ENCODE results near the gene MAGI3. TPM values are rescaled to one million over a fixed set of nuclear protein-coding genes. Genes with fewer than 3 reads are reported as not detected.

Gene MAGI3
- total RNA-seq, 1 donor: 7.2 TPM

DNA sequence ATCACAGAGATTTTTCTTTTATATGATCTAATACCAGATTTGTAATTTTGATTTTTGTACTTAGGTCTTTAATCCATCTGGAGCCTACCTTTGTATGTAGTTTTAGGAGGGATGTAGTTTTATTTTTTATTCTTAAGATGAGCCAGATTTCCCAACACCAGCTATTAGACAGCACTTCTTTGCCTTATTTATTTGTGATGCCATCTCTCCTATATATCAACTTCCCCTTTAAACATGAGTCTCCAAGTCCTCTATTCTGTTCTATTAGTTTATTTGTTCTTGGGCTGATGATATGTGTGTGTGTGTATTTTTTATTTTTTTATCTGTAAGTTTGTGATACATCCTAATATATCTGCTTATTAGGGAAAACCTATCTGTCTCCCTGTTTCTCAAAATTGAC, 274.8 kb downstream of the MAGI3 start:
- Histone ChIP-seq H3K4me3 (ENCODE audit: insufficient read depth, low read length) (no peak overlapping the region), H3K4me1 (ENCODE audit: insufficient read depth, low read length) (peaks cover 7% of the 10 kb centered on the region), H3K36me3 (ENCODE audit: insufficient read depth, low read length) (no peaks in the 10 kb centered on the region), H3K9me3 (ENCODE audit: low read depth, low read length) (no peaks in the 10 kb centered on the region), H3K79me2 (ENCODE audit: insufficient read depth, low read length) (no peaks in the 10 kb centered on the region), H3K4me2 (ENCODE audit: insufficient read depth, low read length) (no peak overlapping the region), H3K27me3 (ENCODE audit: insufficient read depth, low read length) (no peaks in the 10 kb centered on the region), H2AFZ (ENCODE audit: low read length) (no peak overlapping the region), H4K20me1 (ENCODE audit: insufficient read depth, low read length) (no peaks in the 10 kb centered on the region), H3K27ac (ENCODE audit: low read depth, low read length) (no peak overlapping the region)
- TF ChIP-seq, protein P1, sequence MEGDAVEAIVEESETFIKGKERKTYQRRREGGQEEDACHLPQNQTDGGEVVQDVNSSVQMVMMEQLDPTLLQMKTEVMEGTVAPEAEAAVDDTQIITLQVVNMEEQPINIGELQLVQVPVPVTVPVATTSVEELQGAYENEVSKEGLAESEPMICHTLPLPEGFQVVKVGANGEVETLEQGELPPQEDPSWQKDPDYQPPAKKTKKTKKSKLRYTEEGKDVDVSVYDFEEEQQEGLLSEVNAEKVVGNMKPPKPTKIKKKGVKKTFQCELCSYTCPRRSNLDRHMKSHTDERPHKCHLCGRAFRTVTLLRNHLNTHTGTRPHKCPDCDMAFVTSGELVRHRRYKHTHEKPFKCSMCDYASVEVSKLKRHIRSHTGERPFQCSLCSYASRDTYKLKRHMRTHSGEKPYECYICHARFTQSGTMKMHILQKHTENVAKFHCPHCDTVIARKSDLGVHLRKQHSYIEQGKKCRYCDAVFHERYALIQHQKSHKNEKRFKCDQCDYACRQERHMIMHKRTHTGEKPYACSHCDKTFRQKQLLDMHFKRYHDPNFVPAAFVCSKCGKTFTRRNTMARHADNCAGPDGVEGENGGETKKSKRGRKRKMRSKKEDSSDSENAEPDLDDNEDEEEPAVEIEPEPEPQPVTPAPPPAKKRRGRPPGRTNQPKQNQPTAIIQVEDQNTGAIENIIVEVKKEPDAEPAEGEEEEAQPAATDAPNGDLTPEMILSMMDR (IDR thresholded peaks at IDR 0.05; ENCODE audit: extremely low read depth, low read depth, low read length): no peak
- no peak for DNase-seq (ENCODE audit: insufficient read length, low spot score, missing footprints)

DNA sequence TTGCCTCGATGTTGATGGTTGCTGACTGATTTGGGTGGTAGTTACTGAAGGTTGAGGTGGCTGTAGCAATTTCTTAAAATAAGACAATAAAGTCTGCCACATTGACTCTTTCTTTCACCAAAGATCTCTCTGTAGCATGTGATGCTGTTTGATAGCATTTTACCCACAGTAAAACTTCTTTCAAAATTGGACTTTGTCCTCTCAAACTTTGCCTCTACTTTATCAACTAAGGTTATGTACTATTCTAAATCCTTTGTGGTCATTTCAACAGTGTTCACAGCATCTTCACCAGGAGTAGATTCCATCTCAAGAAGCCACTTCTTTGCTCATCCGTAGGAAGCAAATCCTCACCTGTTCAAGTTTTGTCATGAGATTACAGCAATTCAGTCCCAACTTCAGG, 275.8 kb downstream of the MAGI3 start:
- Histone ChIP-seq H3K4me1 (ENCODE audit: insufficient read depth, low read length) (peaks cover 7% of the 10 kb centered on the region), H3K27ac (ENCODE audit: low read depth, low read length) (no peak overlapping the region), H4K20me1 (ENCODE audit: insufficient read depth, low read length) (no peaks in the 10 kb centered on the region), H3K27me3 (ENCODE audit: insufficient read depth, low read length) (no peaks in the 10 kb centered on the region), H3K4me2 (ENCODE audit: insufficient read depth, low read length) (no peak overlapping the region), H3K79me2 (ENCODE audit: insufficient read depth, low read length) (no peaks in the 10 kb centered on the region), H3K9me3 (ENCODE audit: low read depth, low read length) (no peaks in the 10 kb centered on the region), H2AFZ (ENCODE audit: low read length) (no peak overlapping the region), H3K4me3 (ENCODE audit: insufficient read depth, low read length) (no peak overlapping the region), H3K36me3 (ENCODE audit: insufficient read depth, low read length) (no peaks in the 10 kb centered on the region)
- DNase-seq (ENCODE audit: insufficient read length, low spot score, missing footprints): no peak
- TF ChIP-seq, protein P1 (IDR thresholded peaks at IDR 0.05; ENCODE audit: extremely low read depth, low read depth, low read length): no peak

DNA sequence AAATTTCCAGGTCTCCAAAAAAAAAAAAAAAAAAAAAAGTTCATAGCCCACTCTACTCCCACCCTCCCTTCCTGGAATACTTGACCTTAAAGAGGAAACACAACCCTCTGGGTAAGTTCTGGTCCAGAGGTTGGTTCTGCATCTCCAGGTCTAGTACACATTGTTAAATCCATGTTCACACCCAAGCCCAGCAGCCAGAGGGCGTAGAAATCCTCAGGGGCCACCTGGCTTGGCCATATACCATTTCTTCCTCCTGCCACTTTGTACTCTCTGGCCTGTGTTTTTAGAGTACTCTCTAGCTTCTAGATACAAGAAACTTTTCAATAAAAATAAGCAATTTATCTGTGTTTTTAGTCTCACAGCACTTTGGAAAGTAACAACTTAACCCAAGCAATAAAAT, 279.7 kb downstream of the MAGI3 start:
- H3K27ac ChIP-seq (ENCODE audit: low read depth, low read length): no peak overlapping the region
- H3K4me2 ChIP-seq (ENCODE audit: insufficient read depth, low read length): no peak overlapping the region
- no peaks in the 10 kb centered on the region for H4K20me1 ChIP-seq (ENCODE audit: insufficient read depth, low read length)
- TF ChIP-seq, protein P1 (IDR thresholded peaks at IDR 0.05; ENCODE audit: extremely low read depth, low read depth, low read length): no peak
- peaks cover 7% of the 10 kb centered on the region for H3K4me1 ChIP-seq (ENCODE audit: insufficient read depth, low read length)
- no peaks in the 10 kb centered on the region for H3K9me3 ChIP-seq (ENCODE audit: low read depth, low read length)
- no peak for DNase-seq (ENCODE audit: insufficient read length, low spot score, missing footprints)
- no peaks in the 10 kb centered on the region for H3K79me2 ChIP-seq (ENCODE audit: insufficient read depth, low read length)
- no peaks in the 10 kb centered on the region for H3K36me3 ChIP-seq (ENCODE audit: insufficient read depth, low read length)
- H3K4me3 ChIP-seq (ENCODE audit: insufficient read depth, low read length): no peak overlapping the region
- H3K27me3 ChIP-seq (ENCODE audit: insufficient read depth, low read length): no peaks in the 10 kb centered on the region
- no peak overlapping the region for H2AFZ ChIP-seq (ENCODE audit: low read length)

DNA sequence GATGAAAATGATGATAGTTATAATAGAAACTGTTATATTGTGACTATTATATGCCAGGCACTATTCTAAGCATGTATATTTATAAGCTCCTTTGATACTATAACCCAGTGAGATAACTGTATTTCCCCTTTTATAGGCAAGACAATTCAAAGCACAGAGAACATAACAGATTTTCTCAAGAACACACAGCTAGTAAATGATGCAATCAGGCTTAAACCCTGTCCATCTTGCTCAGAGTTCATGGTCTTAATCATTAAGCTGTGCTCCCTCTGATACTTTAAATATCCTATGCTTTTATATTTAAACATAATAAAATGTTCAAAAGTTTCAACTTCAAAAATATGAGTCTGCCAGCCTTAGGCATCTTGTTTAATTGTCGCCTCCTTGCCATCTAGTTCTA, 280.3 kb downstream of the MAGI3 start:
- Histone ChIP-seq H3K36me3 (ENCODE audit: insufficient read depth, low read length) (no peaks in the 10 kb centered on the region), H2AFZ (ENCODE audit: low read length) (no peak overlapping the region), H3K4me3 (ENCODE audit: insufficient read depth, low read length) (no peak overlapping the region), H3K4me2 (ENCODE audit: insufficient read depth, low read length) (no peak overlapping the region), H3K9me3 (ENCODE audit: low read depth, low read length) (no peaks in the 10 kb centered on the region), H3K4me1 (ENCODE audit: insufficient read depth, low read length) (peaks cover 9% of the 10 kb centered on the region), H3K27me3 (ENCODE audit: insufficient read depth, low read length) (no peaks in the 10 kb centered on the region), H4K20me1 (ENCODE audit: insufficient read depth, low read length) (no peaks in the 10 kb centered on the region), H3K27ac (ENCODE audit: low read depth, low read length) (no peak overlapping the region), H3K79me2 (ENCODE audit: insufficient read depth, low read length) (no peaks in the 10 kb centered on the region)
- TF ChIP-seq, protein P1 (IDR thresholded peaks at IDR 0.05; ENCODE audit: extremely low read depth, low read depth, low read length): no peak
- DNase-seq (ENCODE audit: insufficient read length, low spot score, missing footprints): no peak

Measured in osteoblast (primary cell).